ENCODE measurements around the gene PCED1A.
A peak's percentile ranks its signal among the peaks of the same experiment; 100 is the strongest.

The PCED1A gene

DNA sequence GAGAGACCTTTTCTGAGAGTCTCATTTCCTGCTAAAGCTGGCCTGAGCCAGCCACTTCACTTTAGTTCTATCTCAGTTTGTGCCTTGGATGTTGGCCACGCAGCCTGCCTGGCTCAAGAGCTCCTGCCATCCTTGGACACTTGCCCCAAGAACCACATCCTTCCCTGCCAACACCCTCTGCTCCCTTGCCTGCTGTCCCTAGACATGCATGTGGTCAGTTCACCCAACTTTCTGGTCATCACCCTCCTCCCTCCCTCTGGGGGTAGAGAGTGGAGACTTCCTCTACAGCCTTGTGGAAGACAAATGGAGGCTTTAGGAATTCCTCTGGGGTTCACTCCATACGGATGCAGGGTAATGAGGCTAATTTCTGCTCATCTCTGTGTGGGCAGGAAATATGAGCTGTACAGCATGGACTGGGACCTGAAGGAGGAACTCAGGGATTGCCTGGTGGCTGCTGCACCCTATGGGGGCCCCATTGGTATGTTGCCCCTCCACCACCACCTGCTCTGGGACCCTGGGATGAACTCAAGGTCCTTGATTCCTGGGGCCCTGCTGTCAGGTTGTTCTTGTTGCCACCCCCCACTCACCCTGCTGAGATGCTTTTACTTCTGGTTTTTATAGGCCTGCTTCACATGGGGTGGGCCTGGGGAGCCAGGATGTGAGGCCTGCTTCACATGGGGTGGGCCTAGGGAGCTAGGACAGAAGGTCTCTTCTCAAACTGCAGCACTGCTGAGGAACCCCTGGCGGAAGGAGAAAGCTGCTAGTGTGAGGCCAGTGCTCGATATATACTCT, 19.1 kb upstream of the PCED1A start:
- Histone ChIP-seq H3K36me3 (ENCODE audit: insufficient read depth, low read length) (peaks cover 38% of the 10 kb centered on the region), H3K4me3 (ENCODE audit: low read depth in 1 of 2, low read length in 2 of 2) (no peak overlapping the region), H3K9me3 (ENCODE audit: low read length) (no peaks in the 10 kb centered on the region), H3K27ac (ENCODE audit: low read depth, low read length) (no peak overlapping the region), H3K9ac (ENCODE audit: low read length) (no peak overlapping the region), H3K4me1 (ENCODE audit: insufficient read depth, low read length) (no peaks in the 10 kb centered on the region), H3K27me3 (ENCODE audit: control insufficient read depth in 1 of 2, insufficient read depth in 2 of 2, low read length in 2 of 2) (no peaks in the 10 kb centered on the region)

DNA sequence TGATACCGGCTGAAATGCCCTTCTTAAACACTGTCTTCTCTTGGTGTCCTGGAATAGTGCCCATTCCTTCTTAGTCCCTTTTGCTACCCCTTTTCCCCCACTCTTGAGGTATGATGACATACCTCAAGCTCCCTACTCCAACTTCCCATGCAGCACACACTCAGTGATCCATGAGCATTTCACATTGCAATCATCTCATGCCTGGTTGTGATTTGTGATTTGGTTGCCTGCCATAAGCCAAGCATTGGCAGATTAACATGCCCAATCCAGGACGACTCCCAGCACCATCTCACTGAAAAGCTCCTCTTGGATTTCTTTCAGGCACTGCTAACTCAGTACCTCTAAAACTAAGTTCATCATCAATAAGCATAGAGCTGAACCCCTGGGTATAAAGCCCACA, 18.1 kb upstream of the PCED1A start:
- no peaks in the 10 kb centered on the region for H3K9me3 ChIP-seq (ENCODE audit: low read length)
- no peak overlapping the region for H3K27ac ChIP-seq (ENCODE audit: low read depth, low read length)
- no peaks in the 10 kb centered on the region for H3K27me3 ChIP-seq (ENCODE audit: control insufficient read depth in 1 of 2, insufficient read depth in 2 of 2, low read length in 2 of 2)
- H3K4me3 ChIP-seq (ENCODE audit: low read depth in 1 of 2, low read length in 2 of 2), result no peak overlapping the region
- no peaks in the 10 kb centered on the region for H3K4me1 ChIP-seq (ENCODE audit: insufficient read depth, low read length)
- no peak overlapping the region for H3K9ac ChIP-seq (ENCODE audit: low read length)
- peaks cover 30% of the 10 kb centered on the region for H3K36me3 ChIP-seq (ENCODE audit: insufficient read depth, low read length)

DNA sequence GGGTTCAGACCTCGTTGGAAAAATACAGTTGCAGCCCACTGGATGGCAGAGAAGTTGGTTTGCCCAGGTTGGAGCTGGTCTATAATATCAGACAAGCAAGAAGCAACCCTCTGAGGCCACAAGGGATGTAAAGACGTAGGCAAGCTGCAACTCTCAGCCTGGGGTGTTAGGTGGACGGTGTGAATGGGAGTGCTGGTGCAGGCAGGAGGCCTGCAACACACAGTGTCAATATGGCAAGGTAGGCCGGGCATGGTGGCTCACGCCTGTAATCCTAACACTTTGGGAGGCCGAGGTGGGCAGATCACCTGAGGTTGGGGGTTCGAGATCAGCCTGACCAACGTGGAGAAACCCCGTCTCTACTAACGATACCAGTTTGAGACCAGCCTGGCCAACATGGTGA, 10.6 kb upstream of the PCED1A start:
- H3K4me3 ChIP-seq (ENCODE audit: low read depth in 1 of 2, low read length in 2 of 2), result no peak overlapping the region
- H3K9me3 ChIP-seq (ENCODE audit: low read length), result no peaks in the 10 kb centered on the region
- no peaks in the 10 kb centered on the region for H3K27me3 ChIP-seq (ENCODE audit: control insufficient read depth in 1 of 2, insufficient read depth in 2 of 2, low read length in 2 of 2)
- H3K36me3 ChIP-seq (ENCODE audit: insufficient read depth, low read length), result no peaks in the 10 kb centered on the region
- H3K9ac ChIP-seq (ENCODE audit: low read length), result no peak overlapping the region
- H3K27ac ChIP-seq (ENCODE audit: low read depth, low read length), result no peak overlapping the region
- peaks cover 3% of the 10 kb centered on the region for H3K4me1 ChIP-seq (ENCODE audit: insufficient read depth, low read length)

DNA sequence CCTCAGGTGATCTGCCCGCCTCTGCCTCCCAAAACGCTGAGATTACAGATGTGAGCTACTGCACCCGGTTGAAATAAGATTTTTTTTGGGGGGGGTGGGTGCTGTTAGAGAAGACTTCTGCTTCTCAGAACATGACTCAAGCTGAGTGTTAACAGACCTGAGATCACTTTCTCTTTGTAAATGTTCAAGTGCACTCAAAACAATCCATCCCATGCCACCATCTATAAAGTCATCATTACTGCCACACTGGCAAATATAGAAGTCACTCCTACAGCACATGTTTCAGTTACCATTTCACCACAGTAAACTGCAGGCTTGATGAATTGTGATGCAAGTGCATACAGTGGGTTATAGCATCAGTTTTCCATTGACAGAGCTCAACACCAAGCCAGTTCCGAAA, 9.1 kb upstream of the PCED1A start:
- H3K36me3 ChIP-seq (ENCODE audit: insufficient read depth, low read length), result no peaks in the 10 kb centered on the region

DNA sequence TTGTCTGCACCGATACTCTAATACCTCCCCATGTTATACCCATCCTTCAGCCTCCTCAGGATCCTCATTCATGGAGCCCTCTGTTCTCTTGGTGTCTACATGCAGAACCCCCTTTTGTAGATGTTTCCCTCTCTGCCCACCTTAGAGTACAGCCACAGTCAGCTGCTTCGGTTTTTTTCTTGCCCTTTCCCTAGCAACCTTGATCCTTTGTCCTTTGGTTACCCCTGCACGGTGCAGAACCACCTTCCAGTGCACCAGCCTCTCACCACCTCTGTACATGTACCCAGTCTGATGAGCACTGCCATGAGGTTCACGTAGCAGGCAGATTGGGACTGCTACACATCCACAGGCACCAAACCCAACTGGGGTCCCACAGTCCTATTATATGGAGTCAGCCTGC, 7.3 kb upstream of the PCED1A start:
- H3K4me3 ChIP-seq (ENCODE audit: low read depth in 1 of 2, low read length in 2 of 2), result no peak overlapping the region
- peaks cover 3% of the 10 kb centered on the region for H3K4me1 ChIP-seq (ENCODE audit: insufficient read depth, low read length)
- H3K9ac ChIP-seq (ENCODE audit: low read length), result no peak overlapping the region
- no peaks in the 10 kb centered on the region for H3K36me3 ChIP-seq (ENCODE audit: insufficient read depth, low read length)
- no peaks in the 10 kb centered on the region for H3K9me3 ChIP-seq (ENCODE audit: low read length)
- no peaks in the 10 kb centered on the region for H3K27me3 ChIP-seq (ENCODE audit: control insufficient read depth in 1 of 2, insufficient read depth in 2 of 2, low read length in 2 of 2)
- H3K27ac ChIP-seq (ENCODE audit: low read depth, low read length), result no peak overlapping the region

More for the DNA sequence above, 9.1 kb upstream of the PCED1A start:
- Histone ChIP-seq H3K27me3 (ENCODE audit: control insufficient read depth in 1 of 2, insufficient read depth in 2 of 2, low read length in 2 of 2) (no peaks in the 10 kb centered on the region), H3K4me3 (ENCODE audit: low read depth in 1 of 2, low read length in 2 of 2) (no peak overlapping the region), H3K27ac (ENCODE audit: low read depth, low read length) (no peak overlapping the region), H3K9ac (ENCODE audit: low read length) (no peak overlapping the region), H3K4me1 (ENCODE audit: insufficient read depth, low read length) (peaks cover 3% of the 10 kb centered on the region), H3K9me3 (ENCODE audit: low read length) (no peaks in the 10 kb centered on the region)

DNA sequence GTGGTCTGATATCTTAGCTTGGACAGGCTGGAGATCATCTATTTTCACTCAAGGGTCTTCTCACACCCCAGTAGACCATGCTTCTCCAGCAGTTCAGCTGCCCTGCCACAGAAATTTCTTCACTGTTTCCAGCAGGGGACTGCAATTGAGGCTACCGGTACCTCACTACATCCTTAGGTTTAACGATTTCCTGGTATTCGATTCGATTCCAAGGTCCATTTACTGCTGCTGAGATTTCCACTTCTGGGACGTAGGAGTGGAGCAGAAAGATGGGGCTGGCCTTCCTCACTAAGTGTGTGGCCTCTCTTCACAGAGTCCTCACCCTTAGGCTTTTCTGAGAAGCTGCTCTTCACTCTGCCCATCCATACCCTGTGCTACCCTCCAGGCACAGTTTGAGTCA, 6.2 kb upstream of the PCED1A start:
- peaks cover 4% of the 10 kb centered on the region for H3K4me1 ChIP-seq (ENCODE audit: insufficient read depth, low read length)
- H3K4me3 ChIP-seq (ENCODE audit: low read depth in 1 of 2, low read length in 2 of 2), result no peak overlapping the region
- H3K27me3 ChIP-seq (ENCODE audit: control insufficient read depth in 1 of 2, insufficient read depth in 2 of 2, low read length in 2 of 2), result no peaks in the 10 kb centered on the region

DNA sequence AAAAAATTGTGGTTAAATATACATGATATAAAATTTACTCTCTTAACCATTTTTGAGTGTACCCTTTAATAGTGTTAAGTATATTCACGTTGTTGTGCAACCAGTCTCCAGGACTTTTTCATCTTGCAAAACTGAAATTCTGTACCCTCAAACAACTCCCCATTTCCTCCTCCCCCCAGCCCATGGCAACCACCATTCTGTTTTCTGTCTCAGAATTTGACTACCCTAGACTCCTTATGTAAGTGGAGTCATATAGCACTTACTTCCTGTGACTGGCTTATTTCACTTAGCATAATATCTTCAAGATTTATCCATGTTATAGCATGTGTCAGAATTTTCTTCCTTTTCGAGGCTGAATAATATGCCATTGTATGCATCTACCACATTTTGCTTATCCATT, 5.2 kb upstream of the PCED1A start:
- Histone ChIP-seq H3K4me1 (ENCODE audit: insufficient read depth, low read length) (peaks cover 10% of the 10 kb centered on the region), H3K27ac (ENCODE audit: low read depth, low read length) (no peak overlapping the region), H3K4me3 (ENCODE audit: low read depth in 1 of 2, low read length in 2 of 2) (no peak overlapping the region), H3K36me3 (ENCODE audit: insufficient read depth, low read length) (no peaks in the 10 kb centered on the region), H3K9ac (ENCODE audit: low read length) (no peak overlapping the region), H3K27me3 (ENCODE audit: control insufficient read depth in 1 of 2, insufficient read depth in 2 of 2, low read length in 2 of 2) (no peaks in the 10 kb centered on the region), H3K9me3 (ENCODE audit: low read length) (no peaks in the 10 kb centered on the region)

More for the DNA sequence above, 6.2 kb upstream of the PCED1A start:
- H3K9me3 ChIP-seq (ENCODE audit: low read length), result no peaks in the 10 kb centered on the region
- H3K36me3 ChIP-seq (ENCODE audit: insufficient read depth, low read length), result no peaks in the 10 kb centered on the region
- H3K9ac ChIP-seq (ENCODE audit: low read length), result no peak overlapping the region
- no peak overlapping the region for H3K27ac ChIP-seq (ENCODE audit: low read depth, low read length)

DNA sequence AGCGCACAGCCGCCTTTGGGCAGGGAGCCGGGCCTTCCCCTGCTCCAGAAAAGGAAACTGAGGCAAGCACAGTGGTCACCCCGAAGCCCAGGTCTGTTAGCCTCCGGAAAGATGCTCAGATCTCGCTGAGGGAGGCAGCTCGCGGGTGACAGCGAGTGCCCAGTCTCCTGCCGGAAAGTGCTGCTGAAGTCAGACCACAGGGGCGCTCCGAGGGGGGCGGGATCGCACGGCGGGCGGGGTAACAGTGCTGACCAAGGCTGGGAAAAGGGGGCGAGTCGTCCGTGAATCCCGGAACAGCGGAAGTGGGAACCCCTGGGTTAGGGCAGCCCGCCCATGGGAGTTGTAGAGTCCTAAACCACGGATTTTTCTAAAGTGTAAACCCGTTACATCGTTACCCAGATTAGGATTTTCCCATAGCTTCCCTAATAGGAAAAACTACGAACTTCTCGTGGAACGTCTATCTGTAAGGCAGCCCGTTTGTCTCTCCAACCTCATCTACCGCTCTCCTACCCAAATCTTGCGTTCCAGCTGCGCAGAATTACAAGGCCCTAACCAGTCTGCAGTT, 594 bp upstream of the PCED1A start:
- Histone ChIP-seq H3K4me3 (ENCODE audit: low read depth in 1 of 2, low read length in 2 of 2) (peak overlapping the region; percentile 85 to 96), H3K4me1 (ENCODE audit: insufficient read depth, low read length) (peaks cover 20% of the 10 kb centered on the region), H3K9ac (ENCODE audit: low read length) (peak overlapping the region; percentile 76), H3K27me3 (ENCODE audit: control insufficient read depth in 1 of 2, insufficient read depth in 2 of 2, low read length in 2 of 2) (no peaks in the 10 kb centered on the region), H3K36me3 (ENCODE audit: insufficient read depth, low read length) (peaks cover 10% of the 10 kb centered on the region), H3K27ac (ENCODE audit: low read depth, low read length) (peak overlapping the region; percentile 92), H3K9me3 (ENCODE audit: low read length) (no peaks in the 10 kb centered on the region)

DNA sequence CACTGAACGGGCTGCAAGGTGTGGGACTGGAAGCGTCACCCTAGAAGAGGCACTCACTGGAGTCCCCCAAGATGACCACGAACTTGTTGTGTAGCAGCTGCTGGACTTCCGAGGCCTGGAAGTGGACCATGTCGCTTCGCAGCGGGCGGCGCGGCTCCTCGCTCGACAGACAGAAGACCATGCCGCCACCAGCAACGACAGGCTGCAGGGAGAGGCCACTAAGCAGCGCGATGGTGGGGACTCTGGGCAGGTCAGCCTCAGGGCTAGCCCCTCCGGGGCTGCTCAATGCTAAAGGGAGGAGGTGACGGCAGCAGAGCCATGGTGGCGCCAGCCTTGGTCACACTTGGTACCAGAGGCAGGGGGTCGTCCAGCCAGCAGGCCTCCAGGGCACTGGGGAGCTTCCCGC, 720 bp downstream of the PCED1A start:
- H3K4me1 ChIP-seq (ENCODE audit: insufficient read depth, low read length), result peaks cover 20% of the 10 kb centered on the region
- H3K9me3 ChIP-seq (ENCODE audit: low read length), result no peaks in the 10 kb centered on the region
- peak overlapping the region; percentile 39 for H3K9ac ChIP-seq (ENCODE audit: low read length)
- H3K27me3 ChIP-seq (ENCODE audit: control insufficient read depth in 1 of 2, insufficient read depth in 2 of 2, low read length in 2 of 2), result no peaks in the 10 kb centered on the region
- peaks cover 11% of the 10 kb centered on the region for H3K36me3 ChIP-seq (ENCODE audit: insufficient read depth, low read length)
- H3K4me3 ChIP-seq (ENCODE audit: low read depth in 1 of 2, low read length in 2 of 2), result peak overlapping the region; percentile 82 to 85
- peak overlapping the region; percentile 95 for H3K27ac ChIP-seq (ENCODE audit: low read depth, low read length)

DNA sequence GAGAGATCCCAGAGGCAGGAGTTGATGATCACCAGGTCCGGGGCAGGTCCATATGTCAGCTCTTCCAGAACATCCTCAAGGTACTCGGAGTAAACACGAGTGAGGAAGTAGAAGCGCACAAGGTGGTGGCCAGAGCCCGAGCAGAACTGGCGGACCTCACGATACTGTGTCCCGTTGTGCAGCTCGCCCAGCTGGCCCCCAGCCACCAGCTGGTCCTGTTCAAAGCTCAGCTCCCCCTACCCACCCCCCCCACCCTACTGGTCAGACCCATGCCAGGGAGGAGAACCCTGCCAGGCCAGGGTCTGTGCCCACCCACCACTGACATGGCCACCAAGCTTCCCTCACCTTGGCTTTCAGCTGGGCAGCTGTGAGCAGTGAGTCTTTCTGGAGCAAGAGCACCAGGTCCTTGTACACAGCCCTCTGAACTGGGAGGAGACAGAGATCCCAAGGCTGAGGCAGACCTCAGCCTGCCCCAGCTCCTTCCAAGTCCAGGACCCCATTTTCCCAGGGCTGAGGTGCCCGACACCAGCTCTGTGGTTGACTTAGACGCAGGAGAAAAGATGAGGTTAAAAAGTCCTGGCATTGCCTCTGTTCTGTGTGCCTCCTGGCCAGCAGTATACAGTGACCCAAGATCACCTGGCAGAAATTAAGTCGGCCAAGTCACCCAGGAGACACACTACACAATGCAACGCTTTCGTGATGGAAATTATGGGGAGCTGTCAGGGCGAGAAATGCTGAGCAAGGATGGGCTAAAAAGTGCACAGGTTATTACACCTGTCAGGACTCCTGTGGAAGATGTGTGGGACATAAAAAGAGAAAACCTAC, 1.4 kb downstream of the PCED1A start:
- H3K9ac ChIP-seq (ENCODE audit: low read length), result no peak overlapping the region
- peaks cover 11% of the 10 kb centered on the region for H3K36me3 ChIP-seq (ENCODE audit: insufficient read depth, low read length)
- peak overlapping the region in 1 of 2 donors; percentile 85 for H3K4me3 ChIP-seq (ENCODE audit: low read depth in 1 of 2, low read length in 2 of 2)
- peaks cover 20% of the 10 kb centered on the region for H3K4me1 ChIP-seq (ENCODE audit: insufficient read depth, low read length)
- no peak overlapping the region for H3K27ac ChIP-seq (ENCODE audit: low read depth, low read length)
- H3K9me3 ChIP-seq (ENCODE audit: low read length), result no peaks in the 10 kb centered on the region
- H3K27me3 ChIP-seq (ENCODE audit: control insufficient read depth in 1 of 2, insufficient read depth in 2 of 2, low read length in 2 of 2), result no peaks in the 10 kb centered on the region

DNA sequence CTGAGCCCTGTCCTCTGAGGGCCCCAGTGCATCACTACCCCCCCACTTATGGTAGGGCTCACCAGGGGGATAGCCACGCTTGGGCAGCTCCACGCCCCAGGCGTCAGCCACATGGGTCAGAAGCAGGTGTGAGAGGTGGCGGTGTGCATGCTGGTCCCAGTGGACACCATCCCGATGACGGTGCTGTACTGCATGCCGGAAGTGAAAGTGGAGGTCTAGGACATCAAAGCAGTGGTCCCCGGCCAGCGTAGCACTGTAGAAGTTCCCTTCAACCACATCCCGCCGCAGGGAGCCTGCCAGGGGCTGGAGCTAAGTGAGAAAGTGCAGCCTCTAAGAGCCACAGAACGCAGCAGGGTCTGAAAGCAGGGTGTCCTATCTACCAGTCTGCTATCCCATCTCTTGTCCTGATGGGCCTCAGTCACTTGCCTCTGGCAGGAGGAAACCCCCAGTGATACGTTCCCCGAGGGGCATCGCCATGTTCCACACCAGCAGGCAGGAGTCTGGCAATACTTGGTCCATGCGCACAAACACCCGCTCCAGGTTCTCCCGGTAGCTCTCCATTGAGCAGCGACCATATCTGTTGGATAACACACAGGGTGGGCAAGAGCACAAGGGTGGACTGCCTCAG, 2.2 kb downstream of the PCED1A start:
- no peak overlapping the region for H3K27ac ChIP-seq (ENCODE audit: low read depth, low read length)
- H3K27me3 ChIP-seq (ENCODE audit: control insufficient read depth in 1 of 2, insufficient read depth in 2 of 2, low read length in 2 of 2), result no peaks in the 10 kb centered on the region
- H3K4me1 ChIP-seq (ENCODE audit: insufficient read depth, low read length), result peaks cover 20% of the 10 kb centered on the region
- no peak overlapping the region for H3K4me3 ChIP-seq (ENCODE audit: low read depth in 1 of 2, low read length in 2 of 2)
- H3K9ac ChIP-seq (ENCODE audit: low read length), result no peak overlapping the region
- no peaks in the 10 kb centered on the region for H3K9me3 ChIP-seq (ENCODE audit: low read length)
- peaks cover 11% of the 10 kb centered on the region for H3K36me3 ChIP-seq (ENCODE audit: insufficient read depth, low read length)

All from muscle layer of colon (tissue), 2 donors.